ENCODE results near the gene RASAL2. TPM values are rescaled to one million over a fixed set of nuclear protein-coding genes. Genes with fewer than 3 reads are reported as not detected.

RASAL2 gene
- total and polyA plus RNA-seq, 4 donors = 1.9 to 37.3 (median 22.2) TPM

DNA sequence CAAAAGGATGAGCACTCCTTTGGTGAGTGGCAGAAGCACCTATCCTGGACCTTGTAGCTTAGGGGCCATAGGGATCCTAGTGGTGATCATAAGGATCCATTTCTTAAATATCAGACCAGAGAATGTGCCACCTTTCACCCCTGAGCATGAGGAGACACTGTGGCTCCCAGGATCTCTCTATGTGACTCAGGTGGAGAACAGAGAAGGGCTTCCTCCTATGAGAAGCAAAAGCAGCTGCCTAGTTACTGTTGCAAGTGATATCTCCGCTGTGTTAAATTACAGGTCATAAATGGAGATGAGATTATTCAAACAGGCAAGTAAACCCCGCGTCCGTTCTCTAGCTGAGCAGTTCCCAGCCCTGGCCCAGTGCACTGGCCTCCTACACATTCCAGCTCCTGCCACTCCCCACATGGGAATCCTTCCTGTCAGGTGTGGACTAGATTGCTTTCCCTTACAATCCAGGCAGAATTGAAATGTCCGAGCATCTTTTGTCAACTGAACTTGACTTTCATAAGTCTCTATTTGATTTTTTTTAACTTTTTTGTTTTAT is 376.6 kb downstream of the RASAL2 start:
- no peaks in the 10 kb centered on the region for H3K27me3 ChIP-seq (ENCODE audit: control insufficient read depth in 1 of 2, insufficient read depth in 2 of 2, low read length in 1 of 2)
- DNase-seq = no peak
- H3K4me1 ChIP-seq (ENCODE audit: control insufficient read depth in 1 of 2, insufficient read depth in 2 of 2, low read length in 2 of 2) = no peaks in the 10 kb centered on the region
- intact Hi-C loops (cut with DNase I) = no loop called here
- H3K9me3 ChIP-seq (ENCODE audit: control insufficient read depth, low read length) = no peaks in the 10 kb centered on the region
- H3K36me3 ChIP-seq (ENCODE audit: control insufficient read depth in 1 of 2, insufficient read depth in 2 of 2, low read length in 1 of 2) = peaks cover 6 to 10% of the 10 kb centered on the region in 2 donors
- H3K4me3 ChIP-seq (ENCODE audit: low read length in 2 of 2) = no peak overlapping the region
- H3K27ac ChIP-seq (ENCODE audit: low read depth in 1 of 2, low read length in 2 of 2) = no peak overlapping the region
- ATAC-seq (ENCODE audit: low FRiP score) = no peak
- WGBS, 2 donors = 83 to 87% methylated on average over 5 of the region's 5 CpGs

DNA sequence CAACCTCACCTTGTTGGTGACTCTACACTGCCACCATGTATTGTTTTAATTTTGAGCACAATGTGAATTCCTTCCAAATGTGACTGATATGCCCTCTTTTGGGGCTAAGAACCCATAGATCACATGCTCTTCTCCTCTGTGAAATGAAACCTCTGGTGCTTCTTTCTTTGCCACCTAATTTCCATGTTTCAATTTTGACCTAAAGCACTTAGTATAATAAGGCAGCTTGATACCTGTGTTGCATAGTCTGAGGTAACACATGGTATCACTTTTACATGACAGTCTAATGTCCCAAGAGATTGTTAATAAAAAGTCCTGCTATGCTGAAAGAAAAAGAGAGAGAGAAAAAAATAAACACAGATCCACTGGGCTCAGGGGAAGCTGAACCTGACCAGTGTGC is 378.6 kb downstream of the RASAL2 start:
- H3K27me3 ChIP-seq (ENCODE audit: control insufficient read depth in 1 of 2, insufficient read depth in 2 of 2, low read length in 1 of 2) = no peaks in the 10 kb centered on the region
- no peak overlapping the region for H3K27ac ChIP-seq (ENCODE audit: low read depth in 1 of 2, low read length in 2 of 2)
- no peaks in the 10 kb centered on the region for H3K4me1 ChIP-seq (ENCODE audit: control insufficient read depth in 1 of 2, insufficient read depth in 2 of 2, low read length in 2 of 2)
- intact Hi-C loops (cut with DNase I) = no loop called here
- ATAC-seq (ENCODE audit: low FRiP score) (no peak), DNase-seq (no peak)
- H3K4me3 ChIP-seq (ENCODE audit: low read length in 2 of 2) = no peak overlapping the region
- H3K9me3 ChIP-seq (ENCODE audit: control insufficient read depth, low read length) = no peaks in the 10 kb centered on the region
- H3K36me3 ChIP-seq (ENCODE audit: control insufficient read depth in 1 of 2, insufficient read depth in 2 of 2, low read length in 1 of 2) = peaks cover 6 to 7% of the 10 kb centered on the region in 2 donors

DNA sequence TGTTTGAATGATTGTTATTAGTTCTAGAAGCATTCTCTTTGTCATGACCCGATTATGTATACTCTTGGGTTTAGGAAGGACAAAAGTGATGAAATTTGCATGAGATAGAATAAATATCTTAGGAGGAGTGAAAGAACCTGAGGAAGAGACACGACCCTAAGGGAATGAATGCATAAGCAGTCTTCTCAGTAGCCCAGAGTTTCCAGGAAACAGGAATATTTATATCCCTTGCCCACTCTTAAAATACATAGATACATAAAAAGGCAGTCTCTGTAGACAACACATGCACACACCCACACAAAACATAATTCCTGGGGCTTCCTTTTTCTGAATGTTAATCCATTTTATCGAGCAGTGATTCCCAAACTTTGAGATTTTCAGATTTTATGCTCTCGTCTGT is 383.5 kb downstream of the RASAL2 start:
- no peaks in the 10 kb centered on the region for H3K9me3 ChIP-seq (ENCODE audit: control insufficient read depth, low read length)
- WGBS, 2 donors = 82 to 83% methylated on average over 4 of the region's 4 CpGs
- DNase-seq (no peak), ATAC-seq (ENCODE audit: low FRiP score) (no peak)
- H3K36me3 ChIP-seq (ENCODE audit: control insufficient read depth in 1 of 2, insufficient read depth in 2 of 2, low read length in 1 of 2) = peaks cover 3 to 4% of the 10 kb centered on the region in 2 donors
- H3K4me3 ChIP-seq (ENCODE audit: low read length in 2 of 2) = no peak overlapping the region
- H3K4me1 ChIP-seq (ENCODE audit: control insufficient read depth in 1 of 2, insufficient read depth in 2 of 2, low read length in 2 of 2) = no peaks in the 10 kb centered on the region
- H3K27me3 ChIP-seq (ENCODE audit: control insufficient read depth in 1 of 2, insufficient read depth in 2 of 2, low read length in 1 of 2) = no peaks in the 10 kb centered on the region
- H3K27ac ChIP-seq (ENCODE audit: low read depth in 1 of 2, low read length in 2 of 2) = no peak overlapping the region
- intact Hi-C loops (cut with DNase I) = no loop called here

DNA sequence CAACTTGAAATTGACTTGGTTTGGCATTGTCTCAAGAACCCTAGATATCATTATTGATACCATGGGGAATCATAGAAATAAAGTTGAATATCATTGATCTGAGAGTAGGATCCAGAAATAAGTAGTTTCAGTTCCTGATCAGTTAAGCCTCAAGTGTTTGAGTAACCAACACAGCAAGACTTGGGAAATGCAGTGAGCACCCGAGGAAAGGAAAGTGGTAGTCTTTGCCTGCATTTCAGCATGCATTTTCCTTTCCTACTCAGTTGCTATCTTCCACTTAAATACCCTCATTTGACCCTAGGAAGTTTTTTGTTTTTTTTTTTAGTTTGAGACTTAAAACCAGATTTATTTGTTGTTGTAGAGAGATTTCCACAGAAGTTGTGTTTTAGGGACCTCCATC is 383.9 kb downstream of the RASAL2 start:
- ATAC-seq (ENCODE audit: low FRiP score) (no peak), DNase-seq (no peak)
- H3K27me3 ChIP-seq (ENCODE audit: control insufficient read depth in 1 of 2, insufficient read depth in 2 of 2, low read length in 1 of 2) = no peaks in the 10 kb centered on the region
- H3K36me3 ChIP-seq (ENCODE audit: control insufficient read depth in 1 of 2, insufficient read depth in 2 of 2, low read length in 1 of 2) = peaks cover 3 to 4% of the 10 kb centered on the region in 2 donors
- 46 to 63% methylated on average over 1 of the region's 1 CpG for WGBS, 2 donors
- H3K9me3 ChIP-seq (ENCODE audit: control insufficient read depth, low read length) = no peaks in the 10 kb centered on the region
- no peaks in the 10 kb centered on the region for H3K4me1 ChIP-seq (ENCODE audit: control insufficient read depth in 1 of 2, insufficient read depth in 2 of 2, low read length in 2 of 2)
- intact Hi-C loops (cut with DNase I) = no loop called here
- no peak overlapping the region for H3K27ac ChIP-seq (ENCODE audit: low read depth in 1 of 2, low read length in 2 of 2)
- H3K4me3 ChIP-seq (ENCODE audit: low read length in 2 of 2) = no peak overlapping the region

DNA sequence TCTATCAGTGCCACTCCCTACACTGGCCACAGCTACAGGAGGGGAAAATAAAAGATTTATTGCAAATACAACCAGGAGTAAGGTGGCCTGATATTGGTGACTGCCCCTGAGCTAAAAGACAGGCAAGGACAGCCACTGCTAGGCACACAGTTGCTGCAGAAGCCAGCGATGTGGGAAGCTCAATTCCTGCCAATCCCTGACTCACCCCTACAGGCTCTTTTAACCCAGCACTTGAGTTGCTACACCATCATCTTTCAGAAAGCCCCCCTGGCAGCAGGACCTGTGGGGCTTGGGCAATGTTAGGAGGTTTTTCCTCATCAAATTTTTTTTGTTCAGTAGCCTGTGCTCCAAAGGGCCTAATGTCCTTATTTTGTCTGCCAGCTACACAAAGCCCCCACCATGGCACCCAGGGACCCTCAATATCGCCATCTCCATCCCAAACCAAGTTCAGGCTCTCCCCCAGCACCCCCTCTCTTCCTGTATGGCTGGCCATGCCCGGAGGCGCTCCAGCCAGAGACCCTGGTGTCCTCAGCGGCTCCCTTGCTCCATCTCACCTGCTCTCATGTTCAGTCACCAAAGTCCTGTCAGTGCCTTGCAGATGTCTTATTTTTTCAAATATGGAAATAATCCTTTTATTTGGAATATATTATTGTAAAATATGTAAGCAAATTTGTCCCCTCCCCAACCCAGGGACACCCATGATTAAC is 389.5 kb downstream of the RASAL2 start:
- H3K9me3 ChIP-seq (ENCODE audit: control insufficient read depth, low read length) = no peaks in the 10 kb centered on the region
- no peak overlapping the region for H3K4me3 ChIP-seq (ENCODE audit: low read length in 2 of 2)
- H3K27ac ChIP-seq (ENCODE audit: low read depth in 1 of 2, low read length in 2 of 2) = no peak overlapping the region
- H3K36me3 ChIP-seq (ENCODE audit: control insufficient read depth in 1 of 2, insufficient read depth in 2 of 2, low read length in 1 of 2) = no peaks in the 10 kb centered on the region
- no peak for DNase-seq
- no peaks in the 10 kb centered on the region for H3K4me1 ChIP-seq (ENCODE audit: control insufficient read depth in 1 of 2, insufficient read depth in 2 of 2, low read length in 2 of 2)
- no peak for ATAC-seq (ENCODE audit: low FRiP score)
- intact Hi-C loops (cut with DNase I) = no loop called here
- no peaks in the 10 kb centered on the region for H3K27me3 ChIP-seq (ENCODE audit: control insufficient read depth in 1 of 2, insufficient read depth in 2 of 2, low read length in 1 of 2)
- WGBS, 2 donors = 85 to 87% methylated on average over 5 of the region's 5 CpGs

DNA sequence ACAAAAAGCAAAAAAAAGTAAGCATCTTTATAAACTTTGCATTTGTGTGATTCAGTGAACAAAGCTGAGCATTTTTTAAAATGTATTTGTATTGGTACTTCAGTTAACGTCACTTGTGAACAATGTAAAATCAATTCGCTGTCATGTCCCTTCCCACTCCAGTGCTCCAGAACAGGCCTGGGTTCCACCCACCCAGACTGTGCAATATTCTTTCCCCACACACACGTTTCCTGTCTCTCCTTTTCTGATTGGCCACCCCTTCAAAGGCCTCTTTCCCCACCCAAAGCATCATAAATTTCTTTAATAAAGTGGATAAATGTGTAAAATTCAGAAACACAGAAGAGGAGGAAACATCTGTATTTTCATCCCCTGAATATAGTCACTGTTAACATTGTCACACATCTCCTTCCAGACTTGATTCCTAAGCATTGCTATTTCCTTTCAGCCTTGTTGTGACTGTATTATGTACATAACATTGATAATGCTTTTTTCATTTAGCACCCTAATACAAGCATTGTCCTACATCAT is 390.9 kb downstream of the RASAL2 start:
- DNase-seq (no peak), ATAC-seq (ENCODE audit: low FRiP score) (no peak)
- Histone ChIP-seq H3K9me3 (ENCODE audit: control insufficient read depth, low read length) (no peaks in the 10 kb centered on the region), H3K4me3 (ENCODE audit: low read length in 2 of 2) (no peak overlapping the region), H3K4me1 (ENCODE audit: control insufficient read depth in 1 of 2, insufficient read depth in 2 of 2, low read length in 2 of 2) (no peaks in the 10 kb centered on the region), H3K27ac (ENCODE audit: low read depth in 1 of 2, low read length in 2 of 2) (no peak overlapping the region), H3K36me3 (ENCODE audit: control insufficient read depth in 1 of 2, insufficient read depth in 2 of 2, low read length in 1 of 2) (no peaks in the 10 kb centered on the region), H3K27me3 (ENCODE audit: control insufficient read depth in 1 of 2, insufficient read depth in 2 of 2, low read length in 1 of 2) (no peaks in the 10 kb centered on the region)
- WGBS, 2 donors = 63 to 64% methylated on average over 3 of the region's 3 CpGs
- intact Hi-C loops (cut with DNase I) = no loop called here

DNA sequence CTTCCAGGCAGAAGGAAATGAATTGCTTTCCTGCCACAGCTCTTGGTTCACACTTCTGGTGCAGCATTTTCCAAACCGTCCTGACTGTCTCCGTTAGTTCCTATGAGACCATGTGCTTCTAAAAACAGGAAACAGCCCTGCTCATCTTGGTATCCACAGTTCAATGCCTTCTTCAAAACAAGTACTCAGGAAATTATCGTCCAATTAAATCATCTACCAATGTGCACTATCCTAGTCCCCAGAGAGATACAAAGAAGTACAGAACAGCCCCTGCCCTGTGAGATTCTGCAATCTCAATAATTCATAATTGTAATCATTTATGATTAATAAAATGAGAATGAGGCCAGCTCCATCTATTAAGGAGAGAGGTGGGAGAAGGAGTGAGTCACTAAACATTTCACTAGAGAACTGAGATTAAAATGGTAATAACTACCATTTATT is 391.7 kb downstream of the RASAL2 start:
- Histone ChIP-seq H3K9me3 (ENCODE audit: control insufficient read depth, low read length) (no peaks in the 10 kb centered on the region), H3K27me3 (ENCODE audit: control insufficient read depth in 1 of 2, insufficient read depth in 2 of 2, low read length in 1 of 2) (no peaks in the 10 kb centered on the region), H3K36me3 (ENCODE audit: control insufficient read depth in 1 of 2, insufficient read depth in 2 of 2, low read length in 1 of 2) (no peaks in the 10 kb centered on the region), H3K27ac (ENCODE audit: low read depth in 1 of 2, low read length in 2 of 2) (no peak overlapping the region), H3K4me1 (ENCODE audit: control insufficient read depth in 1 of 2, insufficient read depth in 2 of 2, low read length in 2 of 2) (no peaks in the 10 kb centered on the region), H3K4me3 (ENCODE audit: low read length in 2 of 2) (no peak overlapping the region)
- intact Hi-C loops (cut with DNase I) = no loop called here
- no peak for ATAC-seq (ENCODE audit: low FRiP score)
- DNase-seq = no peak
- 55 to 68% methylated on average over 3 of the region's 3 CpGs for WGBS, 2 donors

DNA sequence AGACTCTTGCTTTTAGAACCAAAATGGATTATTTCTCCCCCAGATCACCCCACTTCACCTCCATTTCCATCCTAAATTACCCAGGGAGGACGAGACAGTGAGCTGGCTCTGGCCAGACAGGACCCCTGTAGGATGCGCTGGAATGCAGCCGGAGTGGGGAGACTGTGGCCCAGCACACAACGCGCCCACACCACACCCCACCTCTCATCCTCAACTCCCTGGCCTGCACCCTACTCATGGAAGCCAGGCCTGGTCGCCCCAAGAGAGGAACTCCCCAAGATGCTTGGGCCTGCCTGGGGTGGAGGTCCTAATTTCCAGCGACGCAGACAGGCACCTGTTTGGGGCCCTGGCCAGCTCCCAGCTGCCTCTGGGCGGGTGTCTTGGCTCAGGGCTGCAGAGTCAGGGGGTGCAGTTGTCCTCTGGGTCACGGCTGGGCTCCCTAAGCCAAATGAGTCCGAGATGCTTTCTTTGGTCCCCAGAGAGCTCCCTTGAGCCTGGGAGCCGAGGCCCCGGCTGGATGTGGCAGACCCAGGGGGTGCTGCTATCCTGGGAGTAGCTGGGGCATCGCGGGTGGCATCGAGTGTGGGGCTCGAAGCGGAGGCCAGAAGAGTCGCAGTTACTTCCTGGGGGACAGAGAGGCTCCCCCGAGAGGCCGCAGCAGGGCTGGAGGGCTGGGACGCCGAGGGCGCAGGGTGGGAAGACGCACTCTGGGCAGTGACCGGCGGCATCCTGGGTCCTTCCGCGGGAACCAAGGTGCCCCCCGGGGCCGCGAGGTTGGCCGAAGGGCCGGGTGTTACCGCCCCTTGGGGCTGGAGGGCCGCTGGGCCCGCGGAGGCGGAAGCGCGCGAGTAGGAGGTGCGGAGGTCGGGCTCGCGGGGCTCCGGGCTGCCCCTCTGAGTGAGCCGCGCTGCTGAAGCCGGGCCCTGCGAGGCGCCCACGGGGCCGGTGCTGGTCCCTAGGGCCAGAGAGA is 392.5 kb downstream of the RASAL2 start:
- Histone ChIP-seq H3K9me3 (ENCODE audit: control insufficient read depth, low read length) (no peaks in the 10 kb centered on the region), H3K4me3 (ENCODE audit: low read length in 2 of 2) (peak overlapping the region in 1 of 2 donors; percentile 28), H3K27me3 (ENCODE audit: control insufficient read depth in 1 of 2, insufficient read depth in 2 of 2, low read length in 1 of 2) (no peaks in the 10 kb centered on the region), H3K36me3 (ENCODE audit: control insufficient read depth in 1 of 2, insufficient read depth in 2 of 2, low read length in 1 of 2) (no peaks in the 10 kb centered on the region), H3K4me1 (ENCODE audit: control insufficient read depth in 1 of 2, insufficient read depth in 2 of 2, low read length in 2 of 2) (no peaks in the 10 kb centered on the region), H3K27ac (ENCODE audit: low read depth in 1 of 2, low read length in 2 of 2) (no peak overlapping the region)
- DNase-seq (no peak), ATAC-seq (ENCODE audit: low FRiP score) (peak; percentile 68)
- intact Hi-C loops (cut with DNase I) = no loop called here
- 21 to 28% methylated on average over 54 of the region's 54 CpGs for WGBS, 2 donors
